PFSK-1 (cell line): Measurements from ENCODE around the gene ISCA1.

Source experiments
- POLR2AphosphoS5 ChIP-seq: IDR thresholded peaks from 2 replicates; pipeline ENCODE4 v1.6.1; 2012; ENCODE audit warnings: low read depth, mild to moderate bottlenecking, control low read depth, low read length, moderate library complexity
- REST ChIP-seq, 2 experiments: IDR thresholded peaks; 2 replicates each; pipeline versions ENCODE4 v1.6.1 to v1.8.0; 2011 to 2012; ENCODE audit warnings: low read depth in 2 of 2, low read length in 2 of 2, control low read depth in 1 of 2, inconsistent platforms in 1 of 2, mild to moderate bottlenecking in 1 of 2, moderate library complexity in 1 of 2; ENCODE audit not compliant: insufficient read depth in 1 of 2
- TAF1 ChIP-seq: IDR thresholded peaks from 2 replicates; pipeline ENCODE4 v1.6.1; 2012; ENCODE audit warnings: low read length, control low read depth, borderline replicate concordance; ENCODE audit not compliant: insufficient read depth

GRCh38 chr9:86282077-86282978, at the start of gene ISCA1:
- TF ChIP-seq POLR2AphosphoS5 (peak; percentile 85), TAF1 (peak; percentile 75; the same call in 1 of the 2 replicates), REST (IDR thresholded peaks at IDR 0.05; ENCODE audit: insufficient read depth in 1 of 2, low read depth in 2 of 2, low read length in 2 of 2) (no peak)
